ENCODE data around the gene VPS13A. TPM values are rescaled to one million over a fixed set of nuclear protein-coding genes. Genes with fewer than 3 reads are reported as not detected.

Gene VPS13A
- total and polyA plus RNA-seq, 10 of the 15 experiments (the other 5 are each of a cell fraction or from before 2014, with no cell fraction given), result 10.0 to 35.2 (median 21.1) TPM

DNA sequence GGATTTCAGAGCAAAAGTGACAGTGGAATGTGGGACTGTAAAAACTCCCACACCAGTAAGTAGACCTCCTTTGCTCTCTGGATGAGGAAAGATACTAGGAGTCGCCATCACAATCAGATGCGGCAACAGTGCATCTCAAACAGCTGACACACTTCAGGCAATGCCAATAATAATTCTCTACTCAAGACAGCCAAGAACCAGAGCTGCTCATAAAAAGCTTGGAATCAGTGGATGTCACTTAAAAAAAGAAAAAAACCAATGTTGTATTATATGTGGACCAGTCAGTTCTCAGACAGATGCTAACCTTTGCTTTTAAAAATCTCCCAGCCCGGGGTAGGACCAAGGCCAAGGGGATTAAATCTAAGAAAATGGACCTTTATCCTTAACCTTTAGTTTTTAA, 285.8 kb downstream of the VPS13A start:
- no peak for FAIRE-seq
- H4K20me1 ChIP-seq (ENCODE audit: control insufficient read depth, insufficient read depth), result no peaks in the 10 kb centered on the region
- DNase-seq (ENCODE audit: low read depth, low spot score), result no peak
- intact Hi-C loops (cut with micrococcal nuclease; ENCODE audit: unreplicated experiment) (no loop called here), in situ Hi-C loops (cut with MboI) (no loop called here)
- RAD21 ChIA-PET (ENCODE audit: unreplicated experiment), result no interaction called here
- no peaks in the 10 kb centered on the region; a peak in 1 of 4 replicates for H3K27me3 ChIP-seq (replicated peaks in 1 of 2; ENCODE audit: control insufficient read depth in 2 of 2, insufficient read depth in 2 of 2, low read length in 1 of 2)
- H3K9ac ChIP-seq (ENCODE audit: control insufficient read depth, insufficient read depth, low read length), result no peak overlapping the region
- no peak overlapping the region for H3K27ac ChIP-seq (ENCODE audit: control insufficient read depth, insufficient read depth)
- H3K4me1 ChIP-seq (ENCODE audit: control insufficient read depth, insufficient read depth, low read length), result no peaks in the 10 kb centered on the region
- WGBS (ENCODE audit: insufficient coverage, insufficient replicate concordance, low lambda C conversion rate, missing lambda C conversion rate), result 43% methylated on average over 3 of the region's 3 CpGs
- SMC1A ChIA-PET (ENCODE audit: uncharacterized antibody, unreplicated experiment), result no interaction called here
- POLR2A ChIA-PET, result no interaction called here
- H3K4me3 ChIP-seq, result no peak overlapping the region
- H2AFZ ChIP-seq (ENCODE audit: control insufficient read depth, low read depth, low read length), result no peak overlapping the region
- H3K9me3 ChIP-seq (replicated peaks; ENCODE audit: control insufficient read depth, insufficient read depth, low read length), result no peaks in the 10 kb centered on the region
- no peak overlapping the region for H3K4me2 ChIP-seq (ENCODE audit: control insufficient read depth, insufficient read depth)
- no peaks in the 10 kb centered on the region for H3K79me2 ChIP-seq (ENCODE audit: control insufficient read depth, insufficient read depth, low read length)
- no peak for ATAC-seq
- no peaks in the 10 kb centered on the region for H3K36me3 ChIP-seq (ENCODE audit: control insufficient read depth in 2 of 2, insufficient read depth in 2 of 2, low read length in 1 of 2)
- CTCF ChIA-PET, result interaction anchor here (1.3 to 1.7 kb wide), 2 partner anchors 9 to 30 kb away, joined by 4 read pairs; no protein-coding TSS in a partner anchor
- no TSS peak for BruUV-seq (replicated peaks)
- TF ChIP-seq MYC (IDR thresholded peaks at IDR 0.05; ENCODE audit: insufficient read depth, insufficient read length, insufficient replicate concordance, low read length, severe bottlenecking) (no peak), FOS (IDR thresholded peaks at IDR 0.05; ENCODE audit: borderline replicate concordance, extremely low read depth, insufficient read length) (no peak), ZBED1 (IDR thresholded peaks at IDR 0.05; ENCODE audit: borderline replicate concordance) (no peak), PRDM15 (CRISPR knock-in tag; IDR thresholded peaks at IDR 0.05) (no peak), MTA3 (IDR thresholded peaks at IDR 0.05; ENCODE audit: borderline replicate concordance, low read length) (no peak), FOXK2 (IDR thresholded peaks at IDR 0.05) (no peak), SMARCA5 (IDR thresholded peaks at IDR 0.05) (no peak), EZH2 (IDR thresholded peaks at IDR 0.05; ENCODE audit: borderline replicate concordance, control insufficient read depth, low read depth, low read length) (no peak), RBBP5 (conservative IDR thresholded peaks at IDR 0.05) (no peak), ATF7 (IDR thresholded peaks at IDR 0.05; ENCODE audit: low read depth) (no peak), CEBPB (IDR thresholded peaks at IDR 0.05; ENCODE audit: borderline replicate concordance in 1 of 2, low read depth in 2 of 2, low read length in 2 of 2) (no peak), POLR2AphosphoS2 (IDR thresholded peaks at IDR 0.05; ENCODE audit: low read depth, low read length) (no peak)
- TF ChIP-seq, protein P1, sequence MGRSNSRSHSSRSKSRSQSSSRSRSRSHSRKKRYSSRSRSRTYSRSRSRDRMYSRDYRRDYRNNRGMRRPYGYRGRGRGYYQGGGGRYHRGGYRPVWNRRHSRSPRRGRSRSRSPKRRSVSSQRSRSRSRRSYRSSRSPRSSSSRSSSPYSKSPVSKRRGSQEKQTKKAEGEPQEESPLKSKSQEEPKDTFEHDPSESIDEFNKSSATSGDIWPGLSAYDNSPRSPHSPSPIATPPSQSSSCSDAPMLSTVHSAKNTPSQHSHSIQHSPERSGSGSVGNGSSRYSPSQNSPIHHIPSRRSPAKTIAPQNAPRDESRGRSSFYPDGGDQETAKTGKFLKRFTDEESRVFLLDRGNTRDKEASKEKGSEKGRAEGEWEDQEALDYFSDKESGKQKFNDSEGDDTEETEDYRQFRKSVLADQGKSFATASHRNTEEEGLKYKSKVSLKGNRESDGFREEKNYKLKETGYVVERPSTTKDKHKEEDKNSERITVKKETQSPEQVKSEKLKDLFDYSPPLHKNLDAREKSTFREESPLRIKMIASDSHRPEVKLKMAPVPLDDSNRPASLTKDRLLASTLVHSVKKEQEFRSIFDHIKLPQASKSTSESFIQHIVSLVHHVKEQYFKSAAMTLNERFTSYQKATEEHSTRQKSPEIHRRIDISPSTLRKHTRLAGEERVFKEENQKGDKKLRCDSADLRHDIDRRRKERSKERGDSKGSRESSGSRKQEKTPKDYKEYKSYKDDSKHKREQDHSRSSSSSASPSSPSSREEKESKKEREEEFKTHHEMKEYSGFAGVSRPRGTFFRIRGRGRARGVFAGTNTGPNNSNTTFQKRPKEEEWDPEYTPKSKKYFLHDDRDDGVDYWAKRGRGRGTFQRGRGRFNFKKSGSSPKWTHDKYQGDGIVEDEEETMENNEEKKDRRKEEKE (IDR thresholded peaks at IDR 0.05), result no peak
- TF ChIP-seq, protein P2, sequence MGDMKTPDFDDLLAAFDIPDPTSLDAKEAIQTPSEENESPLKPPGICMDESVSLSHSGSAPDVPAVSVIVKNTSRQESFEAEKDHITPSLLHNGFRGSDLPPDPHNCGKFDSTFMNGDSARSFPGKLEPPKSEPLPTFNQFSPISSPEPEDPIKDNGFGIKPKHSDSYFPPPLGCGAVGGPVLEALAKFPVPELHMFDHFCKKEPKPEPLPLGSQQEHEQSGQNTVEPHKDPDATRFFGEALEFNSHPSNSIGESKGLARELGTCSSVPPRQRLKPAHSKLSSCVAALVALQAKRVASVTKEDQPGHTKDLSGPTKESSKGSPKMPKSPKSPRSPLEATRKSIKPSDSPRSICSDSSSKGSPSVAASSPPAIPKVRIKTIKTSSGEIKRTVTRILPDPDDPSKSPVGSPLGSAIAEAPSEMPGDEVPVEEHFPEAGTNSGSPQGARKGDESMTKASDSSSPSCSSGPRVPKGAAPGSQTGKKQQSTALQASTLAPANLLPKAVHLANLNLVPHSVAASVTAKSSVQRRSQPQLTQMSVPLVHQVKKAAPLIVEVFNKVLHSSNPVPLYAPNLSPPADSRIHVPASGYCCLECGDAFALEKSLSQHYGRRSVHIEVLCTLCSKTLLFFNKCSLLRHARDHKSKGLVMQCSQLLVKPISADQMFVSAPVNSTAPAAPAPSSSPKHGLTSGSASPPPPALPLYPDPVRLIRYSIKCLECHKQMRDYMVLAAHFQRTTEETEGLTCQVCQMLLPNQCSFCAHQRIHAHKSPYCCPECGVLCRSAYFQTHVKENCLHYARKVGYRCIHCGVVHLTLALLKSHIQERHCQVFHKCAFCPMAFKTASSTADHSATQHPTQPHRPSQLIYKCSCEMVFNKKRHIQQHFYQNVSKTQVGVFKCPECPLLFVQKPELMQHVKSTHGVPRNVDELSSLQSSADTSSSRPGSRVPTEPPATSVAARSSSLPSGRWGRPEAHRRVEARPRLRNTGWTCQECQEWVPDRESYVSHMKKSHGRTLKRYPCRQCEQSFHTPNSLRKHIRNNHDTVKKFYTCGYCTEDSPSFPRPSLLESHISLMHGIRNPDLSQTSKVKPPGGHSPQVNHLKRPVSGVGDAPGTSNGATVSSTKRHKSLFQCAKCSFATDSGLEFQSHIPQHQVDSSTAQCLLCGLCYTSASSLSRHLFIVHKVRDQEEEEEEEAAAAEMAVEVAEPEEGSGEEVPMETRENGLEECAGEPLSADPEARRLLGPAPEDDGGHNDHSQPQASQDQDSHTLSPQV (IDR thresholded peaks at IDR 0.05), result no peak
